Neural progenitor cell (in vitro differentiated cells): ENCODE results near the gene NFKBIL1.

ENCODE experiments used
- CTCF ChIP-seq: fragments of 200-600 bp; sonication (generic); IDR thresholded peaks from 2 replicates; pipeline ENCODE4 v1.5.1; 2017; ENCODE audit warnings: antibody characterized with exemption, mild to moderate bottlenecking
- EZH2 ChIP-seq: fragments of 200-600 bp; sonication (generic); IDR thresholded peaks from 2 replicates; pipeline ENCODE4 v1.6.1; 2017; ENCODE audit warnings: antibody characterized with exemption, mild to moderate bottlenecking, moderate library complexity
- EZH2phosphoT487 ChIP-seq: fragments of 200-600 bp; sonication (generic); IDR thresholded peaks from 2 replicates; pipeline ENCODE4 v1.6.1; 2017; ENCODE audit warnings: antibody characterized with exemption

GRCh38 chr6:31541658-31542521, 5.5 kb upstream of the NFKBIL1 start, which contains the start of gene DDX39B:
- no peak for TF ChIP-seq CTCF
- no peak for TF ChIP-seq EZH2
- no peak for TF ChIP-seq EZH2phosphoT487
